Heart left ventricle (tissue), 16 donors: Measurements from ENCODE around the gene ASB9. TPM values are rescaled to one million over a fixed set of nuclear protein-coding genes. Genes with fewer than 3 reads are reported as not detected.

Source experiments
- ATAC-seq, 4 donors: fragments of 200-7000 bp; cut with Tn5 transposase; one replicate each; pipeline ENCODE4 v1.9.1; 2020 to 2022; ENCODE audit warnings: moderate library complexity in 4 of 4, mild to moderate bottlenecking in 3 of 4, moderate number of reproducible peaks in 1 of 4
- DNase-seq, 5 donors: peaks; one replicate each; pipeline ENCODE4 v3.0.0-alpha.2; 2020
- H3K27ac ChIP-seq, 12 donors: fragments of 200-600 bp; sonication (generic) in 4 of 12; one replicate each; pipeline versions ENCODE4 v1.5.0 to v1.8.0; 2016 to 2022; ENCODE audit warnings: mild to moderate bottlenecking in 2 of 12
- H3K27me3 ChIP-seq, 9 donors: fragments of 200-600 bp; sonication (generic) in 2 of 9; one replicate each; pipeline versions ENCODE4 v1.5.1 to v1.8.0; 2016 to 2022; ENCODE audit warnings: mild to moderate bottlenecking in 3 of 9
- H3K36me3 ChIP-seq, 9 donors: fragments of 200-600 bp; sonication (generic) in 2 of 9; one replicate each; pipeline versions ENCODE4 v1.5.0 to v1.8.0; 2018 to 2022; ENCODE audit warnings: mild to moderate bottlenecking in 2 of 9
- H3K4me1 ChIP-seq, 12 donors: fragments of 200-600 bp; sonication (generic) in 4 of 12; one replicate each; pipeline versions ENCODE4 v1.5.0 to v1.8.0; 2016 to 2022; ENCODE audit warnings: mild to moderate bottlenecking in 3 of 12
- H3K4me3 ChIP-seq, 12 donors: fragments of 200-600 bp; sonication (generic) in 4 of 12; one replicate each; pipeline versions ENCODE4 v1.5.0 to v1.8.0; 2017 to 2022; ENCODE audit warnings: mild to moderate bottlenecking in 9 of 12, moderate library complexity in 4 of 12
- H3K9me3 ChIP-seq, 12 donors: fragments of 200-600 bp; sonication (generic) in 4 of 12; one replicate each; pipeline versions ENCODE4 v1.5.0 to v1.8.0; 2016 to 2022; ENCODE audit warnings: mild to moderate bottlenecking in 1 of 12
- POLR2A ChIP-seq, 2 donors: fragments of 450-650 bp; IDR thresholded peaks; one replicate each; pipeline ENCODE4 v1.6.1; 2017; ENCODE audit warnings: antibody characterized with exemption in 2 of 2, mild to moderate bottlenecking in 2 of 2, moderate library complexity in 2 of 2
- WGBS, 4 donors: extraction: QIAGEN DNeasy Blood & Tissue Kit in 2 of 4; methylation state at CpG; one replicate each; pipeline versions ENCODE4 v1.1.5 to v1.1.7; 2013 to 2018; 5-methylcytosine and 5-hydroxymethylcytosine counted together
- intact Hi-C, 10 donors: fragments of 100-400 bp; cut with DNase I; formaldehyde crosslinking; loops; one replicate each; pipeline versions ENCODE4 v1.11.1 to v1.14.2; 2022
- polyA plus RNA-seq, 2 donors: library from polyadenylated mRNA; stranded (reverse); fragments of 200-250 nt; gene quantifications; one replicate each; pipeline ENCODE4 v1.2.3, GENCODE V29; 2013
- total RNA-seq, 9 donors: library from RNA; depleted of rRNA in 2 of 9; stranded (reverse); fragments of >200 nt in 2 of 9; fragmentation: NEBNext Ultra II Directional in 3 of 9; extraction: Animal tissue kit (Norgen Biotek cat#: 25700) in 3 of 9; gene quantifications; one replicate each; pipeline versions ENCODE4 v1.1.0 to v1.2.4, GENCODE V29; 2016 to 2023
- TF ChIP-seq, protein P1 (sequence below), 12 donors: fragments of 200-600 bp; sonication (generic) in 4 of 12; IDR thresholded peaks; one replicate each; pipeline versions ENCODE4 v1.5.0 to v1.8.0; 2018 to 2022; ENCODE audit warnings: antibody characterized with exemption in 12 of 12, mild to moderate bottlenecking in 5 of 12
- donor health status: ischemic (EF 13 %, LVEDD 7.1; RV severe dilation, severe dysfunction).
- donor health status: healthy with polysubstance abuse.
- donor health status: DM: no; HTN: yes; CAD: no.
- donor health status: DM: no; HTN: no; CAD: no.
- donor health status: ischemic (EF 25% LVEDD 6.9; RV normal size, moderate dysfunction).
- donor health status: ischemic (EF 25% LVEDD 5.7; RV mildly dilated, moderate dysfunction).
- donor health status: healthy.
- donor health status: DM: yes; HTN: yes; CAD: no.
- donor health status: ischemic (EF 35%, LVEDD 5.7; RV mildly dilated, moderate dysfunction).
- donor health status: nonischemic (EF 11% LVEDD 7.7; RV severe dilation, severe dysfunction).
- donor health status: DM: yes; HTN: yes; CAD: no.
- donor health status: PGD.
- donor health status: ischemic (EF 29% LVEDD 5.4; RV normal size, mild dysfunction).
- donor health status: nonischemic (EF 23%, LVEDD 6.1; RV moderate dilation, normal function).

The ASB9 gene
- total and polyA plus RNA-seq, 11 donors, result 0.37 to 2.8 (median 1.4) TPM

DNA sequence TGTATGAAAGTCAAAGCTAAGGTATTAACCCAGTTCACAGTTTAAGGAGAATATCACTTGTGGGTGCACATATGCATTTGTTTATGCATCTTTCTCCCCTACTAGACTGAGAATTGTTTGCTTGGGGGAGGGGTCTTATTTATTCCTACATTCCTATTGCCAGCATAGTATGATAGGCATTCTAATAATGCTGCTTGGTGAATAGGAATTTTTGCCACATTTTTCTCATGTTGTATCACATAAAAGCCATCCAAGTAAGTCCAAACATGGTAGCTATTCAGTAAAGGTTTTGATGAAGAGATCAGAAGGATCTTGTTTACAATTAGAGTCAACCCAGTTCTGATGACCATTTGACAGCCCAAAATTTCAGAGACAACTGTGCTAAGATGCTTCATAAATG is 48.6 kb downstream of the ASB9 start:
- ATAC-seq (no peak), DNase-seq (no peak)
- no peak overlapping the region for H3K4me3 ChIP-seq
- H3K9me3 ChIP-seq, result no peaks in the 10 kb centered on the region
- intact Hi-C loops, result no loop called here
- no peaks in the 10 kb centered on the region for H3K4me1 ChIP-seq
- no peaks in the 10 kb centered on the region for H3K36me3 ChIP-seq
- no peak for TF ChIP-seq POLR2A (IDR thresholded peaks at IDR 0.05)
- TF ChIP-seq, protein P1, sequence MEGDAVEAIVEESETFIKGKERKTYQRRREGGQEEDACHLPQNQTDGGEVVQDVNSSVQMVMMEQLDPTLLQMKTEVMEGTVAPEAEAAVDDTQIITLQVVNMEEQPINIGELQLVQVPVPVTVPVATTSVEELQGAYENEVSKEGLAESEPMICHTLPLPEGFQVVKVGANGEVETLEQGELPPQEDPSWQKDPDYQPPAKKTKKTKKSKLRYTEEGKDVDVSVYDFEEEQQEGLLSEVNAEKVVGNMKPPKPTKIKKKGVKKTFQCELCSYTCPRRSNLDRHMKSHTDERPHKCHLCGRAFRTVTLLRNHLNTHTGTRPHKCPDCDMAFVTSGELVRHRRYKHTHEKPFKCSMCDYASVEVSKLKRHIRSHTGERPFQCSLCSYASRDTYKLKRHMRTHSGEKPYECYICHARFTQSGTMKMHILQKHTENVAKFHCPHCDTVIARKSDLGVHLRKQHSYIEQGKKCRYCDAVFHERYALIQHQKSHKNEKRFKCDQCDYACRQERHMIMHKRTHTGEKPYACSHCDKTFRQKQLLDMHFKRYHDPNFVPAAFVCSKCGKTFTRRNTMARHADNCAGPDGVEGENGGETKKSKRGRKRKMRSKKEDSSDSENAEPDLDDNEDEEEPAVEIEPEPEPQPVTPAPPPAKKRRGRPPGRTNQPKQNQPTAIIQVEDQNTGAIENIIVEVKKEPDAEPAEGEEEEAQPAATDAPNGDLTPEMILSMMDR (IDR thresholded peaks at IDR 0.05), result no peak
- H3K27me3 ChIP-seq, result no peaks in the 10 kb centered on the region
- H3K27ac ChIP-seq, result no peak overlapping the region

DNA sequence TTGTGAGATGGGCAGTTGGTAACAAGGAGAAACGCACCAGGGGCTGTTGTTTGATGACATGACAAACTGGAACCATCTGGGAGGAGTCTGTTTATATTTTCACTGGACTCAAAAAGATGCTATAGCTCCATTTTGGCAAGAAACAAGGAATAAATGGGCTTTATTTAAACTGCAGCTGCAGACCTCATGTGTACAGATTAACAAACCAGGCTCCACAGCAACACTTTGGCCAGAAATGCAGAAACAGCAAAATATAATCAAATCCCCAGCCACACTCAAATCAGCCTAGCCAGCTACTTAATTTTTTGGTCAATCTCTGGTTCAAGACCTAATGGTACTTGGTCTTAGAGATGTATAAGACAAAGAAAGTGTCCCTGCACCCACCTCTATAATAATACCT is 52.7 kb downstream of the ASB9 start:
- Histone ChIP-seq H3K4me3 (no peak overlapping the region), H3K9me3 (no peaks in the 10 kb centered on the region), H3K36me3 (no peaks in the 10 kb centered on the region), H3K27ac (no peak overlapping the region), H3K4me1 (no peaks in the 10 kb centered on the region), H3K27me3 (peaks cover 0 to 3% (median 0%) of the 10 kb centered on the region in 9 donors)
- WGBS, 4 donors, result 14 to 61% (median 55%) methylated on average over 1 of the region's 1 CpG
- DNase-seq, result no peak
- TF ChIP-seq, protein P1 (IDR thresholded peaks at IDR 0.05), result no peak
- TF ChIP-seq POLR2A (IDR thresholded peaks at IDR 0.05), result no peak
- intact Hi-C loops, result no loop called here
- no peak for ATAC-seq

DNA sequence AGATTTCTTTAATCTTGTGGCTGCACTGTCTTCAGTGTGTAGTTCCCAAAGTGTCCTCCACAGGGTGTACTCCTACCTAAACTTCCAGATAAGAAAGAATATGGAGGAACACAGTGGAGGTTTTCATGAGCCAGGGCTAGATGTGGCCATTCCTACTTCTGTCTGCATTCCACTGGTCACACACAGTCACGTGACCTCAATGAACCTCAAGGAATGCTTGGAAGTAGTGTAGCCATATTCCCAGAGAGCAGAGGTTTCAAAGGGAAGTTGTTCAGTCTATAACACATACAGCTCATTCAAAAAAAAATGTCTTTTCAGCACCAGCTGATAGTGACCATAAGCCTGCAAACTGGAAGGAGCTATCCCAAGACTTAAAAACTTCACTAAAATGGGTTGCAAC is 53.6 kb downstream of the ASB9 start:
- DNase-seq (no peak), ATAC-seq (no peak)
- H3K4me1 ChIP-seq, result no peaks in the 10 kb centered on the region
- no peaks in the 10 kb centered on the region for H3K36me3 ChIP-seq
- TF ChIP-seq, protein P1 (IDR thresholded peaks at IDR 0.05), result no peak
- no peak for TF ChIP-seq POLR2A (IDR thresholded peaks at IDR 0.05)
- H3K27ac ChIP-seq, result no peak overlapping the region
- no peak overlapping the region for H3K4me3 ChIP-seq
- intact Hi-C loops, result no loop called here
- WGBS, 4 donors, result 69 to 80% (median 76%) methylated on average over 1 of the region's 1 CpG
- H3K9me3 ChIP-seq, result no peaks in the 10 kb centered on the region
- H3K27me3 ChIP-seq, result peaks cover 0 to 3% (median 0%) of the 10 kb centered on the region in 9 donors

DNA sequence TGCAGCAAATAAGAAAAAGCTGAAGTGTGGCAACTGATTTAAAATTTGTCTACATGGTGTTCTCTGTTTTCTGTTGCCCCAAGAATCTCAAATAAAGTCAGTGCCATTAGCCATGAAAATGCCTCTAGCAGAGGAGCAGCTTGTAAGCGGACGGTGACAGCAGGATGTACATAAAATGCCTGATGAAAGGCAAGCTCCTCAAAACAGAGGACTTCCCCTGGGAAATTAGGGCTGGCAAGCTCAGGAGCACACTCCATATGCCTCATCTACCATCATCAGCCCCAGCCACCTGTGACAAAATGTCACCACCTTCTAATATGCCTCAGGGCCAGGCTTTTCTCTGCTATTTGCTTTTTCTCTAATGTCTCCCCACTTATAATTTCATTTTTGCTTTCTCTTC is 54.5 kb downstream of the ASB9 start:
- ATAC-seq, result no peak
- TF ChIP-seq, protein P1 (IDR thresholded peaks at IDR 0.05), result no peak
- no peak for TF ChIP-seq POLR2A (IDR thresholded peaks at IDR 0.05)
- intact Hi-C loops, result no loop called here

More for the DNA sequence above, 54.5 kb downstream of the ASB9 start:
- Histone ChIP-seq H3K36me3 (no peaks in the 10 kb centered on the region), H3K27ac (no peak overlapping the region), H3K4me3 (no peak overlapping the region), H3K27me3 (peaks cover 0 to 3% (median 0%) of the 10 kb centered on the region in 9 donors), H3K9me3 (no peaks in the 10 kb centered on the region), H3K4me1 (no peaks in the 10 kb centered on the region)
- 69 to 90% (median 78%) methylated on average over 2 of the region's 2 CpGs for WGBS, 4 donors
- no peak for DNase-seq
